ENCODE measurements around the gene JMJD4.

The JMJD4 gene

DNA sequence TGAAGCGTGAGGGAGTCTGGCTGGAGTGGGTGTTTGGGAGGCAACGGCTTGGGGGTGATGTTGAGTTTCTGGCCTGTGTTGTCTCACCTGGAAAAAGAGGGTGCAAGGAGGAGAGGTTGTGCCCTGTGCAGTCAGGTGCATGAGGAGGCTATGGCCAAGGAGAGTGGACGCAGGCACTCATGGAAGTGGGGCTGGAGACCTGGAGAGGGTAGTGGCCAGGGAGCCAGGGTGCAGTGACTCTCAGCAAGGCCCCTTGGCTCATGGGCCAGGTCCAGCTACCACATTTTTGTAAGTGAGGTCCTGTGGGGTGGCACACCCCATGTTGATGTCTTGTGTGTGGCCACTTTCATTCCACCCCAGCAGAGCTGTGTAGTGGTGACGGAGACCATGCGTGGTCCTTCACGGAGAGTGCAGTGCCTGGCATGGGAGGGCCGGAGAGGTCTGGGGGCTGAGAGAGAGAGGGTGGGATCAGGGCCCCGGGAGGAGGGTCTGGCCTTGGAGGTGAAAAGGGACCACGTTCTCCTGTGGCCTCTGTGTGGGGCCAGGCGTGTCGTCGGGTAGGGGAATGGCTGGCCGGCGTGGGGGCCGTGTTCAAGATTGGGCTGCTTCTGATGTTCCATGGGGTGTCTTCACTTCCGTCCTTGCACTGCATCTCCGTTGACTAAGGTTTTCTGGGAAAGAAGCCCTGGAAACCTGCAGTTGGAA, 6.2 kb upstream of the JMJD4 start:
- Histone ChIP-seq H3K27me3 (ENCODE audit: control insufficient read depth in 5 of 5, insufficient read depth in 4 of 5, low read length in 5 of 5) (no peaks in the 10 kb centered on the region), H3K27ac (ENCODE audit: low read depth, low read length) (no peak overlapping the region), H3K9me3 (ENCODE audit: control insufficient read depth in 5 of 5, low read length in 5 of 5) (no peaks in the 10 kb centered on the region), H3K36me3 (ENCODE audit: control insufficient read depth in 5 of 5, insufficient read depth in 5 of 5, low read length in 5 of 5) (peaks cover 0 to 11% (median 0%) of the 10 kb centered on the region in 5 donors), H3K4me3 (ENCODE audit: low read depth in 1 of 5, low read length in 5 of 5) (no peak overlapping the region), H3K4me1 (ENCODE audit: control insufficient read depth in 5 of 5, insufficient read depth in 5 of 5, low read length in 5 of 5) (peaks cover 0 to 3% (median under 1%) of the 10 kb centered on the region in 5 donors), H3K9ac (ENCODE audit: low read length in 5 of 5) (no peak overlapping the region)

DNA sequence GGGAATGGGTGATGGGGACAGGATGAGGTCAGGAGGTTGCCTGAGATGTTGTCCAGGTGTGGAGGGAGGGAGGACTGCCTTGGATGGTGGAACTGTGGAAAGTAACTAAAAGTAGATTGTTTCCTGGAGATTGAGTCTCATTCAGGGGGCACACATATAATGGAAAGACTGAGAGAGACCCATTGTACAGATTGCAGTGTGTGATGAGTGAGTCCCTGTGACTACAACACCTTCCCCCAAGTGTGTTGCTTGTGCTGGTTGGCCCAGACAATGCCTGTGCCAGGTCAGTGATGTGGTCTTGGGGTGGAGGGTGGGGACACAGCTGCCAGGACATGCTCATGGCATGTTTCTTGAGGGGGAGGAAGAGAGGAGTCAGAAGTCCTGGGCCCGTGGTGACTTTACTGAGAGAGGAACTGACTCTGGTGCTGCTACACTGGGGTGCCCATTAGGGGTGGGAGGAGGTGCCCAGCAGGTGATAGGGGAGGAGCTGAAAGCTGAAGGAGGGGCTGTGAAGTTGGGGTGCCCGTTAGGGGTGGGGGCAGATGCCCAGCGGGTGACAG, 5.4 kb upstream of the JMJD4 start:
- Histone ChIP-seq H3K27ac (ENCODE audit: low read depth, low read length) (no peak overlapping the region), H3K4me1 (ENCODE audit: control insufficient read depth in 5 of 5, insufficient read depth in 5 of 5, low read length in 5 of 5) (peaks cover 0 to 11% (median 9%) of the 10 kb centered on the region in 5 donors), H3K36me3 (ENCODE audit: control insufficient read depth in 5 of 5, insufficient read depth in 5 of 5, low read length in 5 of 5) (peaks cover 0 to 7% (median 0%) of the 10 kb centered on the region in 5 donors), H3K9me3 (ENCODE audit: control insufficient read depth in 5 of 5, low read length in 5 of 5) (no peaks in the 10 kb centered on the region), H3K27me3 (ENCODE audit: control insufficient read depth in 5 of 5, insufficient read depth in 4 of 5, low read length in 5 of 5) (no peaks in the 10 kb centered on the region), H3K4me3 (ENCODE audit: low read depth in 1 of 5, low read length in 5 of 5) (no peak overlapping the region), H3K9ac (ENCODE audit: low read length in 5 of 5) (peak overlapping the region in 1 of 5 donors; percentile 13)

DNA sequence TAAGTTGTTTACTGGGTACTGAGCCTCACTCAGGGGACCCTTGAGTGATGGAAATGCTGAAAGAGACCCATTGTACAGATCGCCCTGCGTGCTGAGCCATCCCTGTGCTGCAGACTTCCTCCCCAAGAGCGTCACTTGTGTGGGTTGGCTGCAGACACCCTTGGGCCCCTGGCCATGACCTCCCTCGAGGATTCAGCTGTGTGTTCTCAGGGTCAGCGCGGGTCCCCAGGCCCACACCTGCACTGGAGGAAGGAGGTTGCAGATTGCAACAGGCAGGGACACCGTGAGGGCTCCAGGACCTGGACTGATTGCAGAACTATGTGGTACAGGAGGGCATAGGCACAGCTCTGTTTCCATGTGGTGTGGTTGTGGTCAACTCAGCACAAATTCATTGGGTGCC, 4.5 kb upstream of the JMJD4 start:
- no peaks in the 10 kb centered on the region for H3K9me3 ChIP-seq (ENCODE audit: control insufficient read depth in 5 of 5, low read length in 5 of 5)
- H3K27ac ChIP-seq (ENCODE audit: low read depth, low read length): no peak overlapping the region
- H3K9ac ChIP-seq (ENCODE audit: low read length in 5 of 5): no peak overlapping the region
- no peaks in the 10 kb centered on the region for H3K27me3 ChIP-seq (ENCODE audit: control insufficient read depth in 5 of 5, insufficient read depth in 4 of 5, low read length in 5 of 5)
- H3K4me1 ChIP-seq (ENCODE audit: control insufficient read depth in 5 of 5, insufficient read depth in 5 of 5, low read length in 5 of 5): peaks cover 0 to 13% (median 12%) of the 10 kb centered on the region in 5 donors
- H3K36me3 ChIP-seq (ENCODE audit: control insufficient read depth in 5 of 5, insufficient read depth in 5 of 5, low read length in 5 of 5): peaks cover 0 to 7% (median 0%) of the 10 kb centered on the region in 5 donors
- H3K4me3 ChIP-seq (ENCODE audit: low read depth in 1 of 5, low read length in 5 of 5): no peak overlapping the region

DNA sequence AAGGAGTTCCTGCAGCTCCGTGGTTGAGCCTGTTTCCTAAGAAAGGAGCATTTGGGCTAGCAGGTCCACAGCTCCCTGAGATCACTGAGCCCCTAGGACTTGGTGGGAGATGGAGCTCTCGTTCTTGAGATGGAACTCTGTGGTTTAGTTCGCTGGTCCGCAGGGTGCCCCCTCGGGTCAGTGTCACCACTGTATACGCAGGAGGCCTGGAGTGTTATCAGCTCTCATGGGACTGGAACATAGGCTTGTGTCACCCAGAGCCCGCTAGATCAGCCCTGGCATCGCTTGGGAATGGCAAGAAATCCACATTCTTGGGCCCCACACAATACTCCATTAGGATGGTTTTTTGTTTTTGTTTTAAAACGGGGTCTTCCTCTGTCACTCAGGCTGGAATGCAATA, 3.7 kb upstream of the JMJD4 start:
- Histone ChIP-seq H3K4me3 (ENCODE audit: low read depth in 1 of 5, low read length in 5 of 5) (no peak overlapping the region), H3K27me3 (ENCODE audit: control insufficient read depth in 5 of 5, insufficient read depth in 4 of 5, low read length in 5 of 5) (no peaks in the 10 kb centered on the region), H3K27ac (ENCODE audit: low read depth, low read length) (no peak overlapping the region), H3K9me3 (ENCODE audit: control insufficient read depth in 5 of 5, low read length in 5 of 5) (no peaks in the 10 kb centered on the region), H3K9ac (ENCODE audit: low read length in 5 of 5) (no peak overlapping the region), H3K36me3 (ENCODE audit: control insufficient read depth in 5 of 5, insufficient read depth in 5 of 5, low read length in 5 of 5) (peaks cover 0 to 7% (median 0%) of the 10 kb centered on the region in 5 donors), H3K4me1 (ENCODE audit: control insufficient read depth in 5 of 5, insufficient read depth in 5 of 5, low read length in 5 of 5) (peaks cover 0 to 22% (median 20%) of the 10 kb centered on the region in 5 donors)

DNA sequence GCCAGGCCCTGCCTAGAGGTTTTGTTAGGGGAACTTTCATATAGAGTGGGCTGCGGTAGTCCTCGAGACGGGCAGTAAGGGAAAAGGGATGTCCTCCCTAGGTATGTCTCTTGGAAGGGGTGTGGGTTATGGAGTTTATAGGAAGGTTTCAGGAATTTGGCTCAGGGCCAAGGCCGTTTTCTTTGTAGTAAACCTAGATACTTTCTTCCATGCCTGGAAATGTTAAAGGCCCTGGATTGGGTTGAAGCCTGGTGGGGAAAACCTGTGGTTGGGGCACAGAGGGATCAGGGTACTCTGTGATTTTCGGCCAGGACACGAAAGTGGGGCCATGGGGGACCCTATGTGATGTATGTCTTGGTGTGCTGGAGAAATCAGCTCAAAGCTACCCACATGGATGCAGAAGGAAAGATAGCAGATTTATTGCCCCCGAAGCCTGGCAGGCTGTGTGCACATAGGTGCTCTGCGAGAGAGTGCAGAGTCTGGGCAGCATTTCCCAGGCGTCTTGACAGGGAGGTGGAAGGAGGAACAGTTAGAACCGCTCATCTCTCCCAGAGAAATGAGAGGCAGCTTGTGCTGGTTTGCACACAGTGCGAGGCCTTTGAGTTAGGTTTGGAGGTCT, 1.8 kb upstream of the JMJD4 start:
- Histone ChIP-seq H3K4me1 (ENCODE audit: control insufficient read depth in 5 of 5, insufficient read depth in 5 of 5, low read length in 5 of 5) (peaks cover 0 to 30% (median 26%) of the 10 kb centered on the region in 5 donors), H3K36me3 (ENCODE audit: control insufficient read depth in 5 of 5, insufficient read depth in 5 of 5, low read length in 5 of 5) (peaks cover 0 to 24% (median 19%) of the 10 kb centered on the region in 5 donors), H3K9ac (ENCODE audit: low read length in 5 of 5) (no peak overlapping the region), H3K9me3 (ENCODE audit: control insufficient read depth in 5 of 5, low read length in 5 of 5) (no peaks in the 10 kb centered on the region), H3K27me3 (ENCODE audit: control insufficient read depth in 5 of 5, insufficient read depth in 4 of 5, low read length in 5 of 5) (no peaks in the 10 kb centered on the region), H3K27ac (ENCODE audit: low read depth, low read length) (no peak overlapping the region), H3K4me3 (ENCODE audit: low read depth in 1 of 5, low read length in 5 of 5) (no peak overlapping the region)

DNA sequence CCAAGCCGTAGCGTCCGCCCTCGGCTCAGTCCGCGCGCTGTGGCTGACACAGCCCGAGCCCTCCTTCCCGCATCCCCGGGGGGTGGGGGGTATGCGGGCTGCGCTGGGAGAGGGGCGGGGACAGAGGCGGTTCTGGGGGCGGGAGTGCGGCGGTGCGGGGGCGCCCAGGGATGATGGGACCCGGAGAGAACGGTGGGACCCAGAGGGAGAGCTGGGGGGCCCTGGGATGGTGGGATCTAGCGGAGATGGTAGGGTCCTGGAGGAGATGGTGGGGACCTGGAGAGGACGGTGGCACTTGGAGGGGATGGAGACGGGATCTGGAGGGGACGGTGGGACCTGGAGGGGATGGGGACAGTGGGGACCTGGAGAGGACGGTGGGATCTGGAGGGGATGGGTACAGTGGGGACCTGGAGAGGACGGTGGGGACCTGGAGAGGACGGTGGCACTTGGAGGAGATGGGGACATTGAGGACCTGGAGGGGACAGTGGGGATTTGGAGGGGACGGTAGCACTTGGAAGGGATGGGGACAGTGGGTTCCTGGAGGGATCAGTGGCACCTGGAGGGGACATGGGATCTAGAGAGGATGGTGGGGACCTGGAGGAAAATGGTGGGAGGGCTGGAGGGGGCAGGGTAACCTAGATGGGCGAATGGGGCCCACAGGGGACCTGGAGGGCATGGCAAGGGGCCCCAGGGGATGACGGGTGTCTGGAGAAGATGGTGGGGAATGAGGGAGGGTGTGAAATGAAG, 610 bp upstream of the JMJD4 start:
- peak overlapping the region; percentile 72 for H3K27ac ChIP-seq (ENCODE audit: low read depth, low read length)
- no peaks in the 10 kb centered on the region for H3K27me3 ChIP-seq (ENCODE audit: control insufficient read depth in 5 of 5, insufficient read depth in 4 of 5, low read length in 5 of 5)
- H3K9me3 ChIP-seq (ENCODE audit: control insufficient read depth in 5 of 5, low read length in 5 of 5): no peaks in the 10 kb centered on the region
- peak overlapping the region; percentile 26 to 88 (median 82) for H3K9ac ChIP-seq (ENCODE audit: low read length in 5 of 5)
- H3K4me1 ChIP-seq (ENCODE audit: control insufficient read depth in 5 of 5, insufficient read depth in 5 of 5, low read length in 5 of 5): peaks cover 0 to 31% (median 26%) of the 10 kb centered on the region in 5 donors
- peak overlapping the region; percentile 74 to 93 (median 87) for H3K4me3 ChIP-seq (ENCODE audit: low read depth in 1 of 5, low read length in 5 of 5)
- peaks cover 0 to 35% (median 23%) of the 10 kb centered on the region in 5 donors for H3K36me3 ChIP-seq (ENCODE audit: control insufficient read depth in 5 of 5, insufficient read depth in 5 of 5, low read length in 5 of 5)

DNA sequence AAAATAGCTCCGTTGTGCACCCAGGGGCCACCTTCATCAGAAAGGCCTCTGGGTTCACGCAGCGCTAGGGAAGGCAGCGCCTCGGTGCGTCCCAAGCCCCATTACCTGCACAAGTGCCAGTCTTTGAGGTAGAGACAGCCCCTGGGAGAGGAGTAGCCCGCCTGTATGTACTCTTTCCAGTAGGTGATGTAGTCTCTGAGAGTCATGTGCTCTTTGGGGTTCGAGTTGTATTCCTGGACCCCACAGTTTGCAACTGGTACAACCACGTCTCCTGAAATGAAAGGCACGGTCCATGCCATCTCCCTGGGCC, 601 bp downstream of the JMJD4 start:
- Histone ChIP-seq H3K9ac (ENCODE audit: low read length in 5 of 5) (peak overlapping the region; percentile 73 to 88 (median 82)), H3K27me3 (ENCODE audit: control insufficient read depth in 5 of 5, insufficient read depth in 4 of 5, low read length in 5 of 5) (no peaks in the 10 kb centered on the region), H3K9me3 (ENCODE audit: control insufficient read depth in 5 of 5, low read length in 5 of 5) (no peaks in the 10 kb centered on the region), H3K4me3 (ENCODE audit: low read depth in 1 of 5, low read length in 5 of 5) (peak overlapping the region; percentile 74 to 93 (median 87)), H3K4me1 (ENCODE audit: control insufficient read depth in 5 of 5, insufficient read depth in 5 of 5, low read length in 5 of 5) (peaks cover 0 to 41% (median 26%) of the 10 kb centered on the region in 5 donors), H3K36me3 (ENCODE audit: control insufficient read depth in 5 of 5, insufficient read depth in 5 of 5, low read length in 5 of 5) (peaks cover 0 to 31% (median 23%) of the 10 kb centered on the region in 5 donors), H3K27ac (ENCODE audit: low read depth, low read length) (peak overlapping the region; percentile 72)

DNA sequence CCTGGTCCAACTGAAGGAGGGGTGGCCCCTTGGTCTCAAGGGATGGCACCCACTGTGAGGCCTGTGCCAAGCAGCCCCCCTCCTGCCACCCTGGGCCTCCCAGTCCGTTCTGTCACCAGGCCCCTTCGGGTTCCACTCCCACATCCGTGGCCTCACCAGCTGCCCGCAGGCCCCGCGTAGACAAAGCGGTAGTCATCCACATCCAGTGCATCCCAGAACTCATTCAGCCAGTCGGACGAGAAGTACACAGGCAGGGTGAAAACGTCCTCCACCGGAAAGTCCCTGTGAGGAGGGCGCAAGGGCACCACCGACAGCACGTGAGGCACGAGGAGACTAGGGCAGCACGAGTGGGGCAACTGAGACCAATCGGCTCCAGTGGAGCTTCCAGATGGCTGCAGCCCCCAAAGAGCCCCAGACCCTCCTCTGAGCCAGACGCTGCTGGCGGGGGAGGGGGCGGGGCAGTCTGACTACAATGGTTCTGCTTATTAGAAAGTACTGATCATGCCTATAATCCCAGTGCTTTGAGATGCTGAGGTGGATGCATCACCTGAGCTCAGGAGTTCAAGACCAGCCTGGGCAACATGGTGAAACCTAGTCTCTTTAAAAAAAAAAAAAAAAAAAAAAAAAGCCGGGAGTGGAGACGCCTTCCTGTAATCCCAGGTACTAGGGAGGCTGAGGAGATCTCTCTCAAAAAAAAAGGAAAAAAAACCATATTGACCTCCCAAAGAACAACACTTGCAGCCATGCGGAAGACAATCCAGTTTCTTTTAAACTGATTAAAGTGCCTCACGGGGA, 1.2 kb downstream of the JMJD4 start:
- H3K9me3 ChIP-seq (ENCODE audit: control insufficient read depth in 5 of 5, low read length in 5 of 5): no peaks in the 10 kb centered on the region
- H3K4me1 ChIP-seq (ENCODE audit: control insufficient read depth in 5 of 5, insufficient read depth in 5 of 5, low read length in 5 of 5): peaks cover 0 to 47% (median 29%) of the 10 kb centered on the region in 5 donors
- H3K9ac ChIP-seq (ENCODE audit: low read length in 5 of 5): peak overlapping the region; percentile 73 to 88 (median 82)
- peaks cover 0 to 28% (median 23%) of the 10 kb centered on the region in 5 donors for H3K36me3 ChIP-seq (ENCODE audit: control insufficient read depth in 5 of 5, insufficient read depth in 5 of 5, low read length in 5 of 5)
- no peak overlapping the region for H3K27ac ChIP-seq (ENCODE audit: low read depth, low read length)
- no peaks in the 10 kb centered on the region for H3K27me3 ChIP-seq (ENCODE audit: control insufficient read depth in 5 of 5, insufficient read depth in 4 of 5, low read length in 5 of 5)
- peak overlapping the region; percentile 74 to 93 (median 87) for H3K4me3 ChIP-seq (ENCODE audit: low read depth in 1 of 5, low read length in 5 of 5)

DNA sequence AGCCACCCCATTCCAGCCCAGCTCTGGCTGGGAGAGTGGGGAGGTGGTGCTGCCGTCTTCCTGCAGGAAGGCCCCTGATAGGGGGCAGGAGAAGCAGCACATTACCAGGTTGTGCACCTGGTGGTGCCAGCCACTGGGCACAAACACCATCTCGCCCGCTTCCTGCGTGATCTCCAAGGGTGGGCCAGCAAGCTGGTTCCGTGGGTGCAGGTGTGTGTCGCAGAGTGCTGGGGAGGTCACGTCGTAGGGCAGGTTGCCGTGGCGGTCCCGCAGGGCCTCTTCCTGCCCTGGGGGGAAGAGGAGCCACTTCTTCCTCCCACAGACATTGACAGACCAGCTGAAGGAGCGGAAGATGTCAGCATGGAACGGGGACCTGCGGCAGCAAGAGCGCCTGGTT, 1.8 kb downstream of the JMJD4 start:
- H3K4me1 ChIP-seq (ENCODE audit: control insufficient read depth in 5 of 5, insufficient read depth in 5 of 5, low read length in 5 of 5): peaks cover 0 to 52% (median 34%) of the 10 kb centered on the region in 5 donors
- peak overlapping the region in 1 of 5 donors; percentile 88 for H3K9ac ChIP-seq (ENCODE audit: low read length in 5 of 5)
- no peaks in the 10 kb centered on the region for H3K27me3 ChIP-seq (ENCODE audit: control insufficient read depth in 5 of 5, insufficient read depth in 4 of 5, low read length in 5 of 5)
- no peaks in the 10 kb centered on the region for H3K9me3 ChIP-seq (ENCODE audit: control insufficient read depth in 5 of 5, low read length in 5 of 5)
- no peak overlapping the region for H3K27ac ChIP-seq (ENCODE audit: low read depth, low read length)
- peaks cover 0 to 28% (median 23%) of the 10 kb centered on the region in 5 donors for H3K36me3 ChIP-seq (ENCODE audit: control insufficient read depth in 5 of 5, insufficient read depth in 5 of 5, low read length in 5 of 5)
- H3K4me3 ChIP-seq (ENCODE audit: low read depth in 1 of 5, low read length in 5 of 5): no peak overlapping the region

Measured in subcutaneous abdominal adipose tissue (tissue), 5 donors.